Activated CD8-positive, alpha-beta memory T cell treated with anti-CD3 and anti-CD28 coated beads, Interleukin-2, amount 50 U/mL, for 24 hours (primary cell): ENCODE measurements around the gene ITIH2.
A peak's percentile ranks its signal among the peaks of the same experiment; 100 is the strongest.
"Not testable (repeated sequence)": the region's sequence is repeated elsewhere in the genome, so short reads cannot be mapped to it uniquely, and the experiment has no call there.

Experiments
- DNase-seq: peaks from one replicate; pipeline ENCODE4 v3.0.0-alpha.2; 2020; ENCODE audit errors: extremely low read depth

Gene ITIH2

GRCh38 chr10:7748637-7749036 is 45.5 kb downstream of the ITIH2 start:
- not testable (repeated sequence) for DNase-seq

- no peak for DNase-seq
These were observed 47.1 kb downstream of the ITIH2 start for GRCh38 chr10:7750222-7750621.

GRCh38 chr10:7752251-7752650 is 49.1 kb downstream of the ITIH2 start:
- DNase-seq = no peak

GRCh38 chr10:7755103-7755502 is 52.0 kb downstream of the ITIH2 start:
- no peak for DNase-seq

- DNase-seq = peak; percentile 1
These were observed 53.4 kb downstream of the ITIH2 start for GRCh38 chr10:7756360-7756992.

GRCh38 chr10:7763929-7764328 is 60.8 kb downstream of the ITIH2 start:
- no peak for DNase-seq

GRCh38 chr10:7766241-7766640 is 63.1 kb downstream of the ITIH2 start:
- DNase-seq = no peak

- no peak for DNase-seq
These were observed 64.1 kb downstream of the ITIH2 start for GRCh38 chr10:7767209-7767608.

GRCh38 chr10:7768417-7768816 is 65.3 kb downstream of the ITIH2 start:
- DNase-seq = no peak

GRCh38 chr10:7773845-7774801 is 71.0 kb downstream of the ITIH2 start:
- no peak for DNase-seq

GRCh38 chr10:7776777-7777176 is 73.7 kb downstream of the ITIH2 start:
- no peak for DNase-seq

- not testable (repeated sequence) for DNase-seq
These were observed 79.1 kb downstream of the ITIH2 start for GRCh38 chr10:7782194-7782593.

- DNase-seq = no peak
These were observed 83.3 kb downstream of the ITIH2 start for GRCh38 chr10:7786430-7786829.

- DNase-seq = no peak
These were observed 84.2 kb downstream of the ITIH2 start for GRCh38 chr10:7787150-7787856.

- DNase-seq = peak; percentile 90
These were observed 84.9 kb downstream of the ITIH2 start, which contains the start of the genes ATP5F1C and KIN for GRCh38 chr10:7787857-7788638. Gene ATP5F1C (plus strand): TSS chr10:7788177. CDS start chr10:7788208, 31 bp downstream. Gene KIN (minus strand): TSS chr10:7787993. CDS start chr10:7787933, 60 bp downstream.

GRCh38 chr10:7788639-7789286 is 85.6 kb downstream of the ITIH2 start:
- DNase-seq = no peak

- no peak for DNase-seq
These were observed 86.3 kb downstream of the ITIH2 start for GRCh38 chr10:7789390-7789789.

- DNase-seq = no peak
These were observed 89.4 kb downstream of the ITIH2 start for GRCh38 chr10:7792541-7792940.

- DNase-seq = no peak
These were observed 91.3 kb downstream of the ITIH2 start for GRCh38 chr10:7794251-7795026.

- DNase-seq = no peak
These were observed 92.5 kb downstream of the ITIH2 start for GRCh38 chr10:7795605-7796004.
